RWPE2 (cell line): ENCODE measurements around the gene TAPBP.
"Not testable (repeated sequence)": the region's sequence is repeated elsewhere in the genome, so short reads cannot be mapped to it uniquely, and the experiment has no call there.

Experiments
- ATAC-seq: fragments of 200-7000 bp; cut with Tn5 transposase; 3 replicates; pipeline ENCODE4 v1.9.1; 2021; ENCODE audit warnings: low read depth
- DNase-seq: peaks from one replicate; pipeline ENCODE4 v3.0.0-alpha.2; 2020; ENCODE audit warnings: low spot score
- H3K27ac ChIP-seq: fragments of 450-650 bp; 2 replicates; pipeline ENCODE4 v1.5.1; 2017; ENCODE audit warnings: mild to moderate bottlenecking; ENCODE audit not compliant: poor library complexity, severe bottlenecking
- H3K27me3 ChIP-seq: fragments of 250-450 bp; sonication (Bioruptor Pico); 2 replicates; pipeline ENCODE4 v1.5.1; 2021; ENCODE audit warnings: mild to moderate bottlenecking, moderate library complexity; ENCODE audit not compliant: insufficient read depth, poor library complexity, severe bottlenecking
- H3K36me3 ChIP-seq: fragments of 250-450 bp; sonication (Bioruptor Pico); 2 replicates; pipeline ENCODE4 v1.5.1; 2020; ENCODE audit warnings: low read depth, mild to moderate bottlenecking, moderate library complexity
- H3K4me1 ChIP-seq: fragments of 250-450 bp; sonication (Bioruptor Pico); 2 replicates; pipeline ENCODE4 v1.5.1; 2021; ENCODE audit warnings: mild to moderate bottlenecking, moderate library complexity; ENCODE audit not compliant: insufficient read depth, poor library complexity, severe bottlenecking
- H3K4me3 ChIP-seq: fragments of 250-450 bp; sonication (Bioruptor Pico); 2 replicates; pipeline ENCODE4 v1.5.1; 2021; ENCODE audit warnings: mild to moderate bottlenecking, moderate library complexity; ENCODE audit not compliant: severe bottlenecking
- H3K9me3 ChIP-seq: fragments of 250-450 bp; sonication (Bioruptor Pico); 2 replicates; pipeline ENCODE4 v1.5.1; 2021; ENCODE audit warnings: mild to moderate bottlenecking, moderate library complexity; ENCODE audit not compliant: severe bottlenecking
- TF ChIP-seq, protein P1 (sequence below): fragments of 450-650 bp; IDR thresholded peaks from one replicate; pipeline ENCODE4 v1.5.1; 2017; ENCODE audit warnings: mild to moderate bottlenecking, moderate library complexity; ENCODE audit not compliant: poor library complexity, severe bottlenecking

The TAPBP gene

DNA sequence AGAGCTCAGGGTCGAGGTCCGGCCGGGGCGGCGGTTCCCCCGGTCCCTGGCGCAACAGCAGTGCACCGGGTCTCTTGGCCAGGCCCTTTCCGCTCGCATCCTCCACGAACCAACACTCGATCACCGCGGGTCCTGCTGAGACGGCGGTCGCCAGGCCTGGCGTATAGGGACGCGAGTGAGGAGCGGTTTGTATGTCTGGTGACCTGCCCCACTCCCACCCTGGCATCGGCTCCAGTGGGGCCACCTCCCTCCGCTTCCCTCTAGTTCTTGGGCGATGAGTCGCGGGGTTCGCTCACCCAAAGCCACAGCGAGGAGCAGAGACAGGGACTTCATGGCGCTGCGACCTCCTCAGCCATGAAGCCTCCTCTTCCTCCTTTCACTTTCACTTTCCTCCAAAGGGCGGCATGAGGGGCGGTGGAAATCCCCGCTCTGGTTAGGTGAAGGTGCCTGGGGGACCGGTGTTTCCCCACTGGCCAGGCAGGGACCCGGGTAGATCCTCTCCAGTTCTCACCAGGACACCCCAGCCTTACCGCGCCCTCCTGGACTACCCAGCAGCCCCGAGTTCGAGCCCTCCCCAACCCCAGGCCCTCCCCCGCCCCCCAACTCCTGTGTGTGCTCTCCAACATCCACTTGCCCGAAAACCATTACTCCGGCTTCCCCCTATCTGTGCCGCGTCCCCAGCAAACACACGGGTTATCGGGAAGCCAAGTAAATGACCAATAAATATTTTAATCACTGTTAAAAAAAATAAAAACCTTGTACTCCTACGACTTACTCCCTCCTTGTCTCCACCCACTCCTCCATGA lies at the start of gene TAPBP:
Gene TAPBP (minus strand): TSS at position 370 of the 806 bp plus-strand sequence. CDS start 37 bp downstream, at position 333.
- no peak for DNase-seq
- Histone ChIP-seq H3K27me3 (no peaks in the 10 kb centered on the region), H3K4me1 (peaks cover 10% of the 10 kb centered on the region), H3K36me3 (peaks cover 33% of the 10 kb centered on the region), H3K4me3 (peak within 1 kb of the TSS; percentile 69), H3K9me3 (no peaks in the 10 kb centered on the region), H3K27ac (peak within 1 kb of the TSS; percentile 87)
- ATAC-seq = peak; percentile 16
- TF ChIP-seq, protein P1, sequence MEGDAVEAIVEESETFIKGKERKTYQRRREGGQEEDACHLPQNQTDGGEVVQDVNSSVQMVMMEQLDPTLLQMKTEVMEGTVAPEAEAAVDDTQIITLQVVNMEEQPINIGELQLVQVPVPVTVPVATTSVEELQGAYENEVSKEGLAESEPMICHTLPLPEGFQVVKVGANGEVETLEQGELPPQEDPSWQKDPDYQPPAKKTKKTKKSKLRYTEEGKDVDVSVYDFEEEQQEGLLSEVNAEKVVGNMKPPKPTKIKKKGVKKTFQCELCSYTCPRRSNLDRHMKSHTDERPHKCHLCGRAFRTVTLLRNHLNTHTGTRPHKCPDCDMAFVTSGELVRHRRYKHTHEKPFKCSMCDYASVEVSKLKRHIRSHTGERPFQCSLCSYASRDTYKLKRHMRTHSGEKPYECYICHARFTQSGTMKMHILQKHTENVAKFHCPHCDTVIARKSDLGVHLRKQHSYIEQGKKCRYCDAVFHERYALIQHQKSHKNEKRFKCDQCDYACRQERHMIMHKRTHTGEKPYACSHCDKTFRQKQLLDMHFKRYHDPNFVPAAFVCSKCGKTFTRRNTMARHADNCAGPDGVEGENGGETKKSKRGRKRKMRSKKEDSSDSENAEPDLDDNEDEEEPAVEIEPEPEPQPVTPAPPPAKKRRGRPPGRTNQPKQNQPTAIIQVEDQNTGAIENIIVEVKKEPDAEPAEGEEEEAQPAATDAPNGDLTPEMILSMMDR = no peak

DNA sequence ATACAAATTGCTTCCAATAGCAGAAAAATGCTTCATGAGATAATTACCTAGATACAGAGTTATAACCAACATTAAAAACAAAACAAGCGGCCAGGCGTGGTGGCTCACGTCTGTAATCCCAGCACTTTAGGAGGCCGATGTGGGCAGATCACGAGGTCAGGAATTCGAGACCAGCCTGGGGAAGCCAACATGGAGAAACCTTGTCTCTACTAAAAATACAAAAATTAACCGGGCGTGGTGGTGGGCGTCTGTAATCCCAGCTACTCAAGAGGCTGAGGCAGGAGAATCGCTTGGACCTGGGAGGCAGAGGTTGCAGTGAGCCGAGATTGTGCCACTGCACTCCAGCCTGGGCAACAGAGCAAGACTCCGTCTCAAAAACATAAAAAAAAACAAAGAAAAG lies 49.6 kb upstream of the TAPBP start:
- not testable (repeated sequence) for ATAC-seq, H3K4me3 ChIP-seq, H3K9me3 ChIP-seq, H3K4me1 ChIP-seq, H3K27ac ChIP-seq, H3K27me3 ChIP-seq, H3K36me3 ChIP-seq, DNase-seq

DNA sequence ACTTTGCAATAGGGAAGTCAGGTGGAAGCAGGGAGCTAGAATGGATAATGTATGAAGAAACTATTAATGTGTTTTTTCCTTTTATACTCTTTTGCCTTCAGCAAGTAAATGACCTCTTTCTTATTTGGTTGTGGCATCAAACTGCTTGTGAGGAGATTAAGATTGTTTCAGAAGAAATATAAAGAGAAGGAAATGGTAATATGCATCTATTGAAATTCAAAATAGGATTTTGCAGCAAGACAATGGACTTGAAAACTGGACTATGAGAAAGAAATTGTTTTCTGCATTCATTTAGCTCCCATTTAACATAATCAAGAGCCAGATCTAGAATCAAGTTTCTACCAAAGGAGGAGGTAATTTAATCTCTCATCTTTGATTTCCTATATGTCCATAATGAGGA lies 45.5 kb upstream of the TAPBP start:
- Histone ChIP-seq H3K36me3 (no peaks in the 10 kb centered on the region), H3K4me1 (no peaks in the 10 kb centered on the region), H3K27ac (no peak overlapping the region), H3K4me3 (no peak overlapping the region), H3K27me3 (no peaks in the 10 kb centered on the region), H3K9me3 (no peaks in the 10 kb centered on the region)
- no peak for DNase-seq
- ATAC-seq = no peak
- TF ChIP-seq, protein P1 = no peak

DNA sequence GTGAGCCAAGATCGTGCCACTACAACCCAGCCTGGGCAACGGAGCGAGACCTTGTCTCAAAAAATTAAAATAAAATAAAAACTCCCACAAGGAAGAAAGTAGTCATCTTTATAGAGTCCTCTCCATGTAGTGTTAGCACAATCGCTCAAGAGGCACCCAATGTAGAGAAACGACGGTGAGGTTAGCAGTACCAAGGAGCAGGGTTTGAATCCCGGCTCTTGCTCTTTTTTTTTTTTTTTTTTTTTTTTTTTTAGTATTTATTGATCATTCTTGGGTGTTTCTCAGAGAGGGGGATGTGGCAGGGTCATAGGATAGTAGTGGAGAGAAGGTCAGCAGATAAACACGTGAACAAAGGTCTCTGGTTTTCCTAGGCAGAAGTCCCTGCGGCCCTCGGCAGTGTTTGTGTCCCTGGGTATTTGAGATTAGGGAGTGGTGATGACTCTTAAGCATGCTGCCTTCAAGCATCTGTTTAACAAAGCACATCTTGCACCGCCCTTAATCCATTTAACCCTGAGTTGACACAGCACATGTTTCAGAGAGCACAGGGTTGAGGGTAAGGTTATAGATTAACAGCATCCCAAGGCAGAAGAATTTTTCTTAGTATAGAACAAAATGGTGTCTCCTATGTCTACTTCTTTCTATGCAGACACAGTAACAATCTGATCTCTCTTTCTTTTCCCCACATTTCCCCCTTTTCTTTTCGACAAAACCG lies 43.4 kb upstream of the TAPBP start:
- H3K36me3 ChIP-seq, H3K4me3 ChIP-seq, H3K27ac ChIP-seq, H3K27me3 ChIP-seq, H3K9me3 ChIP-seq, ATAC-seq, DNase-seq, H3K4me1 ChIP-seq: not testable (repeated sequence)

DNA sequence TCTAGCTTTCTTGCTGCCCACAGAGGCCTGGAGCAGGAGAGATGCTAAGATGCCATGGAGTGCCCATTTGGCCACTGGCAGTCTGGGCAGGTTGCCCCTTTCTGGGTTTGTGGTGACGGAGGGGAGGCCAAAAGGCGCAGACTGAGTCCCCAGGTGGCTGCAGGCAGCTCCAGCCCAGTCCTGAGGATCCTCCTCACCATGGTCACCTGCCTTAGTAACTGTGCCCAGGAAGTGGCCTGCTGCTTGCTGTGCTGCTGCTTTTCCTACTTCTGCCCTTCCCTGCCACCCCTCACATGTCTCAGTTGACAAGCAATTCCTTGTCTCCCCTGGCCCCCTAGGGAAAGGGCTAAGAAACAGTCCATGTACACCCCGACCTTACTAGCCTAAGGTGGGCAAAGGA lies 42.4 kb upstream of the TAPBP start:
- Histone ChIP-seq H3K9me3 (no peaks in the 10 kb centered on the region), H3K36me3 (no peaks in the 10 kb centered on the region), H3K27me3 (no peaks in the 10 kb centered on the region), H3K4me3 (no peak overlapping the region), H3K27ac (no peak overlapping the region), H3K4me1 (no peaks in the 10 kb centered on the region)
- no peak for DNase-seq
- TF ChIP-seq, protein P1 = no peak
- ATAC-seq = no peak

DNA sequence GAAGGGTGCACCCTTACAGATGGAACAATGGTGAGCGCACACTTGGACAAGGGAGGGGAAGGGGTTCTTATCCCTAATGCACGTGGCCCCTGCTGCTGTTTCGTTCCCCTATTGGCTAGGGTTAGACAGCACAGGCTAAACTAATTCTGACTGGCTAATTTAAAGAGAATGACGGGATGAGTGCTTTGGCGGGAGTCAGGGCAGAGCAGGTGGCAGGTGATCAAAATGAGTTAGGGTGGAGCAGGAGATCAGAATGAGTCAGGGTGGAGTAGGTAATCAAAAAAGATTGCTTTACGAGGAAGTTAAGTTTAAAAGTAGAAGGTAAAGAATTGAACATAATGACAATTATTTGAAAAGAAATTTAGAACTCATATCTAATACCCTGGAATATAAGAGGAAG lies 42.0 kb upstream of the TAPBP start:
- H3K9me3 ChIP-seq, ATAC-seq, H3K4me1 ChIP-seq, H3K4me3 ChIP-seq, H3K36me3 ChIP-seq, H3K27ac ChIP-seq, H3K27me3 ChIP-seq, DNase-seq: not testable (repeated sequence)
